Measurements from ENCODE around the gene MEGF10. TPM values are rescaled to one million over a fixed set of nuclear protein-coding genes. Genes with fewer than 3 reads are reported as not detected.

Gene MEGF10
- total and polyA plus RNA-seq, 7 donors = 0.68 to 23.6 (median 2.2) TPM

- H3K27me3 ChIP-seq (ENCODE audit: insufficient read depth in 3 of 3, low read length in 2 of 3) = no peaks in the 10 kb centered on the region
- no peaks in the 10 kb centered on the region for H3K4me1 ChIP-seq
- WGBS, 3 donors = 50 to 71% (median 54%) methylated on average over 1 of the region's 1 CpG
- H3K27ac ChIP-seq = no peak overlapping the region
- no peaks in the 10 kb centered on the region for H3K9me3 ChIP-seq
- intact Hi-C loops (cut with DNase I) = no loop called here
- TF ChIP-seq CTCF (IDR thresholded peaks at IDR 0.05) = no peak
- DNase-seq = no peak
- no peaks in the 10 kb centered on the region for H3K36me3 ChIP-seq (ENCODE audit: insufficient read depth in 1 of 2, low read depth in 1 of 2)
- no peak for ATAC-seq
- no peak overlapping the region for H3K4me3 ChIP-seq
Measured at GRCh38 chr5:127400539-127400938, 109.9 kb downstream of the MEGF10 start.

- no peak for DNase-seq
- H3K9me3 ChIP-seq = no peaks in the 10 kb centered on the region
- intact Hi-C loops (cut with DNase I) = no loop called here
- H3K4me1 ChIP-seq = peaks cover 3% of the 10 kb centered on the region
- H3K27ac ChIP-seq = no peak overlapping the region
- no peaks in the 10 kb centered on the region for H3K36me3 ChIP-seq (ENCODE audit: insufficient read depth in 1 of 2, low read depth in 1 of 2)
- no peak overlapping the region for H3K4me3 ChIP-seq
- ATAC-seq = no peak
- TF ChIP-seq CTCF (IDR thresholded peaks at IDR 0.05) = no peak
- 75 to 85% (median 80%) methylated on average over 5 of the region's 5 CpGs for WGBS, 3 donors
- no peaks in the 10 kb centered on the region for H3K27me3 ChIP-seq (ENCODE audit: insufficient read depth in 3 of 3, low read length in 2 of 3)
Measured at GRCh38 chr5:127400946-127401670, 110.5 kb downstream of the MEGF10 start.

GRCh38 chr5:127402361-127402760 lies 111.8 kb downstream of the MEGF10 start:
- Histone ChIP-seq H3K36me3 (ENCODE audit: insufficient read depth in 1 of 2, low read depth in 1 of 2) (no peaks in the 10 kb centered on the region), H3K27me3 (ENCODE audit: insufficient read depth in 3 of 3, low read length in 2 of 3) (no peaks in the 10 kb centered on the region), H3K9me3 (no peaks in the 10 kb centered on the region), H3K4me3 (no peak overlapping the region), H3K4me1 (peaks cover 9% of the 10 kb centered on the region), H3K27ac (no peak overlapping the region)
- 75 to 88% (median 78%) methylated on average over 5 of the region's 5 CpGs for WGBS, 3 donors
- TF ChIP-seq CTCF (IDR thresholded peaks at IDR 0.05) = no peak
- DNase-seq (no peak), ATAC-seq (no peak)
- intact Hi-C loops (cut with DNase I) = no loop called here

GRCh38 chr5:127404190-127404589 lies 113.6 kb downstream of the MEGF10 start:
- intact Hi-C loops (cut with DNase I) = no loop called here
- Histone ChIP-seq H3K4me1 (peaks cover 18% of the 10 kb centered on the region), H3K36me3 (ENCODE audit: insufficient read depth in 1 of 2, low read depth in 1 of 2) (no peaks in the 10 kb centered on the region), H3K4me3 (no peak overlapping the region), H3K27ac (no peak overlapping the region), H3K27me3 (ENCODE audit: insufficient read depth in 3 of 3, low read length in 2 of 3) (no peaks in the 10 kb centered on the region), H3K9me3 (no peaks in the 10 kb centered on the region)
- DNase-seq = no peak
- no peak for ATAC-seq
- TF ChIP-seq CTCF (IDR thresholded peaks at IDR 0.05) = no peak
- WGBS, 3 donors = 96 to 99% (median 98%) methylated on average over 3 of the region's 3 CpGs

Measured in psoas muscle (tissue), 8 donors.